ENCODE results near the gene PTCSC3. TPM values are rescaled to one million over a fixed set of nuclear protein-coding genes. Genes with fewer than 3 reads are reported as not detected.

The PTCSC3 gene
- total RNA-seq, 1 donor from 2014 or later: not detected

GRCh38 chr14:36181417-36181816, 4.9 kb upstream of the PTCSC3 start:
- TF ChIP-seq CTCF (IDR thresholded peaks at IDR 0.05; ENCODE audit: unreplicated experiment): no peak
- no peaks in the 10 kb centered on the region for H3K9me3 Mint-ChIP-seq (ENCODE audit: low read depth)
- H3K4me1 Mint-ChIP-seq (ENCODE audit: low read depth): no peaks in the 10 kb centered on the region
- peaks cover 26% of the 10 kb centered on the region for H3K27me3 Mint-ChIP-seq
- no peaks in the 10 kb centered on the region for H3K36me3 Mint-ChIP-seq (ENCODE audit: insufficient read depth)
- no peak overlapping the region for H3K27ac Mint-ChIP-seq
- no peak overlapping the region for H3K4me3 Mint-ChIP-seq (ENCODE audit: low read depth)
- no peak for DNase-seq (ENCODE audit: low spot score, unreplicated experiment)

GRCh38 chr14:36177489-36177888, 967 bp upstream of the PTCSC3 start:
- H3K36me3 Mint-ChIP-seq (ENCODE audit: insufficient read depth): no peaks in the 10 kb centered on the region
- no peaks in the 10 kb centered on the region for H3K4me1 Mint-ChIP-seq (ENCODE audit: low read depth)
- no peaks in the 10 kb centered on the region for H3K9me3 Mint-ChIP-seq (ENCODE audit: low read depth)
- no peak overlapping the region for H3K4me3 Mint-ChIP-seq (ENCODE audit: low read depth)
- H3K27ac Mint-ChIP-seq: no peak overlapping the region
- no peak for TF ChIP-seq CTCF (IDR thresholded peaks at IDR 0.05; ENCODE audit: unreplicated experiment)
- peaks cover 58% of the 10 kb centered on the region for H3K27me3 Mint-ChIP-seq
- no peak for DNase-seq (ENCODE audit: low spot score, unreplicated experiment)

GRCh38 chr14:36174767-36175424, 1.6 kb downstream of the PTCSC3 start:
- H3K4me1 Mint-ChIP-seq (ENCODE audit: low read depth): no peaks in the 10 kb centered on the region
- peaks cover 62% of the 10 kb centered on the region for H3K27me3 Mint-ChIP-seq
- DNase-seq (ENCODE audit: low spot score, unreplicated experiment): no peak
- no peaks in the 10 kb centered on the region for H3K9me3 Mint-ChIP-seq (ENCODE audit: low read depth)
- TF ChIP-seq CTCF (IDR thresholded peaks at IDR 0.05; ENCODE audit: unreplicated experiment): no peak
- no peak overlapping the region for H3K4me3 Mint-ChIP-seq (ENCODE audit: low read depth)
- H3K36me3 Mint-ChIP-seq (ENCODE audit: insufficient read depth): no peaks in the 10 kb centered on the region
- H3K27ac Mint-ChIP-seq: no peak overlapping the region

- Mint-ChIP-seq H3K4me3 (ENCODE audit: low read depth) (no peak overlapping the region), H3K4me1 (ENCODE audit: low read depth) (no peaks in the 10 kb centered on the region), H3K36me3 (ENCODE audit: insufficient read depth) (no peaks in the 10 kb centered on the region), H3K27me3 (peaks cover 71% of the 10 kb centered on the region), H3K9me3 (ENCODE audit: low read depth) (no peaks in the 10 kb centered on the region), H3K27ac (no peak overlapping the region)
- TF ChIP-seq CTCF (IDR thresholded peaks at IDR 0.05; ENCODE audit: unreplicated experiment): no peak
- no peak for DNase-seq (ENCODE audit: low spot score, unreplicated experiment)
Observed at GRCh38 chr14:36173161-36173560, 3.4 kb downstream of the PTCSC3 start.

- no peaks in the 10 kb centered on the region for H3K4me1 Mint-ChIP-seq (ENCODE audit: low read depth)
- TF ChIP-seq CTCF (IDR thresholded peaks at IDR 0.05; ENCODE audit: unreplicated experiment): no peak
- H3K4me3 Mint-ChIP-seq (ENCODE audit: low read depth): no peak overlapping the region
- H3K27ac Mint-ChIP-seq: no peak overlapping the region
- no peak for DNase-seq (ENCODE audit: low spot score, unreplicated experiment)
- no peaks in the 10 kb centered on the region for H3K36me3 Mint-ChIP-seq (ENCODE audit: insufficient read depth)
- no peaks in the 10 kb centered on the region for H3K9me3 Mint-ChIP-seq (ENCODE audit: low read depth)
- H3K27me3 Mint-ChIP-seq: peaks cover 69% of the 10 kb centered on the region
Observed at GRCh38 chr14:36171607-36172006, 4.9 kb downstream of the PTCSC3 start.

Data from progenitor cell of endocrine pancreas (in vitro differentiated cells).